SHP77 treated with DMSO at 0.1 percent for 48 hours (cell line): ENCODE data around the gene THEM5.
"Not testable (repeated sequence)": the region's sequence is repeated elsewhere in the genome, so short reads cannot be mapped to it uniquely, and the experiment has no call there.

Experiments used
- DNase-seq: peaks from one replicate; lab custom pipeline; 2025; lab: John Stamatoyannopoulos, UW

Gene THEM5

DNA sequence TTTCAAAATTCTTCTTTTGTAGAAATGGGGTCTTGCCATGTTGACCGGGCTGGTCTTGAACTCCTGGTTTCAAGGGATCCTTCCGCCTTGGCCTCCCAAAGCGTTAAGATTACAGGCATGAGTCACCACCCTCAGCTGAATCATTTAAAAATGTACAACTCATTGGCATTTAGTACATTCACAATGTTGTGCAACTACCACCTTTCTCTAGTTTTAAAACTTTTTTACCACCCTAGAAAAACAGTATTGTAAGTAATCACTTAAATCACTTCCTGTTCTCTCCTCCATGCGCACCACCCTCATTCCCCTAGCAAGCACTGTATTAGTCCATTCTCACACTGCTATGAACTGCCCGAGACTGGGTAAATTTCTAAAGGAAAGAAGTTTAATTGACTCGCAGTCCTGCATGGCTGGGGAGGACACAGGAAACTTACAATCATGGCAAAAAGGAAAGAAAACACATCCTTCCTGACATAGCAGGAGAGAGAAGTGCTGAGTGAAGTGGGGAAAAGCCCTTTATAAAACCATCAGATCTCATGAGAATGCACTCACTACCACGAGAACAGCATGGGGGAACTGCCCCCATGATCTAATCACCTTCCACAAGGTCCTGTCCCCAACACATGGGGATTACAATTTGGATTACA lies 14.4 kb upstream of the THEM5 start:
- no peak for DNase-seq

- no peak for DNase-seq
Measured at GRCh38 chr1:151867321-151867720, 13.8 kb upstream of the THEM5 start.

- DNase-seq, result no peak
Measured at GRCh38 chr1:151864411-151864810, 10.9 kb upstream of the THEM5 start.

- DNase-seq, result no peak
Measured at GRCh38 chr1:151862604-151863003, 9.1 kb upstream of the THEM5 start.

GRCh38 chr1:151860504-151861187 lies 7.1 kb upstream of the THEM5 start:
- DNase-seq, result no peak

DNA sequence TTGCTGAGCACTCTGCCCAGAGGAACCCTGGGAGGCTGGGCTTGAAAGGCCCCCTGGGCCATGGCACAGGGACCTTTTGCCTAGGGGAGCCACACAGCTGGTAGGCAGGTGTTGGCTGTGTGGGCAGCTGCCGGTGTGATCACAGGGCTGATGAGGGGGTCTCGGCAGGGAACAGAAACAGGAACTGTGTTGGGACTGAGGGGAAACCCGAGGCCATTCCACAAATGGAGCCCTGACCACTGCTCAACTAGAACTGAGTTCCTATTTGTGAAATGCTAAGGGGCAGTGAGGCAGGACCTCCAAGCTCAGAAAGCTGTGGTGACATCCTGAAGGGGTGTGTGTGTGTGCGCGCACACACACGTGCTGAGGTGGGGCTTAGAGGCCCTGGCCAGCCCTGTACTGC lies 6.4 kb upstream of the THEM5 start:
- no peak for DNase-seq

GRCh38 chr1:151858886-151859665 lies 5.6 kb upstream of the THEM5 start:
- no peak for DNase-seq

DNA sequence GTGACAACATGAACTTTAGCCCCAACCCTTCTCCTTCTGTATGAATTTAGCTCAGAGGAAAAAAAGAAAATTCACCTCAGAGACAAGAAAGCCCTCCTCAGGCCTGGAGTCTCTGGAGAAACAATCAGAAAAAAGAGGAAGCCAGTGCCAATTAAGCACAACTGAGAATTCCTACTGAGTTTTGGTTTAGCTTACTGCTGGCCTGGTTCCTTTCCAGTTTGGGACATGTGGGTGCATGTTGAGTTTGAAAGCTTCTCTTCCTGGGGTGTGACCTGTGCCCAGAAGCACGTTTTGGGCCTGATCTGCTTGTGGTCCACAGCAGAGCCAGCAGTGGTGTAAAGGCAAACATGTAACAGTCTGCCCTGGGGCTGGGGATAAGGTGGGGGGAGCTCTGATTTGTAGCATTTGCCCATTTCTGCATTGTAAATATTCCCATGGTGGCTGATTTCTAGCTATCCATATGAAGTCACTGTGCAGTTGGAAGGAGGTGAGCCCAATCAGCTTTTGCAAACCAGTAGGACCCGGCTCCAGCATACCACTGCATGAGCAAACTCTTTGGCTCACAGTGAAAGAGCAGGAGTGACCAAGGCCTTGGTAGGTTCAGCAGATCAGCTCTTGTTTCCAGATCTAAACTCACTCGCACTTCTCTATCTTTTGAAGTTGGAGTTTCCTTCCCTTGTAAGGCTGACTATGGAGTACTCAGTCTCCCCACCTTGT lies 4.7 kb upstream of the THEM5 start:
- no peak for DNase-seq

- no peak for DNase-seq
Measured at GRCh38 chr1:151855933-151856332, 2.4 kb upstream of the THEM5 start.

- DNase-seq, result not testable (repeated sequence)
Measured at GRCh38 chr1:151855516-151855915, 2.0 kb upstream of the THEM5 start.

DNA sequence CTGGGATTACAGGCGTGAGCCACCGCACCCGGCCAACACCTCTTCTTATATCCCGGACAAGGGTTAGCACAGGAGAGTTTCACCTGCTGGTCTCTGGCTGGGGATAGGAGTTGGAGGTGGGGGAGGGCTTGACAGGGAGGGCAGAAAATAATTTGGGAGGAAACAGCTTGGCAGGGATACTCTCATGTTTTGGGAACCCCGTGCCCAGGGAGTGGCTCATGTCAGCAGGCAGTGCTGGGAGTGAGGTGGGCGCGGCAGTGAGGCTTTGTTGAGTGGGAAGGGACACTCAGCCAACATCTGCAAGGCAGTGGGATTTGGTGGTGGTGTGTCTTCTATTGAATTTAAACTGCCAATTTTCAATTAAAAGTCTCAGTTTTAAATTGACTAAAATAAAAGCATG lies 1.1 kb upstream of the THEM5 start:
- no peak for DNase-seq

GRCh38 chr1:151852733-151853132 lies 779 bp downstream of the THEM5 start:
- no peak for DNase-seq

DNA sequence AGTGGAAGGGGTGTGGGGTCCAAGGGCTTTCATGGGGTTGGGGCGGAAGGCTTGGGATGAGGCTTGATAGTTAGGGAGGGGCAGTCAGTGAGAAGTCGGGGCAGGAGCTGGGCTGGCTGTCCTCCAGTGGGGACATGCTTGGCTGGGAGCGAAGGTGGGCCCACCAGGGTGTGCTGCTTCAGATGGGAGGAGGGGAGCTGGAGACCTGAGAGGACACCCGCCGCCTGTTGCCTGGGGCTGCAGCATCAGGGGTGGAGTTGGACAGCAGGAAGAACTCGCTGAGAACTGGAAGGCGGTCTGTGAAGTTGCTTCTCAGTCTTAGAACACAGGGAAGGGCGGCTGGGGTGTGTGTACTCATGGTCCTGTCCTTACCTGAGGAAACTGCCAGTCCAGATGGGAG lies 1.6 kb downstream of the THEM5 start:
- no peak for DNase-seq

DNA sequence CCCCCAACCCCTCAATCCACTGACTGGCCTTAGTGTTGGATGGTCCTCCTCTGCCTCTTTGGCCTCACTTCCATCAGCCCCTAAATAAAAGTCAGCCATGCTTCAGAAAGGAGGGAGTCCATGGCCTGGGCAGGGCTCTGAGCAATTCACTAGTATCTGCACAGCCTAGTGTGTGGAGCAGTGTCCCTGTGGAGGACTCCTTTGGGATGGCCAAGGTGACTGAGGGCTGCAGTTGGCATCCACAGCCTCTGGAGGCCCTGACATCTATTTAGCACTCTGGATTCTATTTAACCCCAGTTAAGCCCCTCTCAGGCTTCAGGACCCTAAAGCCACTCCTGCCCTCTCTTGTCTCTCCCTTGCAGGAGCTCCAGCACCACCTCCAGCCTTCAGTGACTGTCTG lies 3.6 kb downstream of the THEM5 start:
- DNase-seq, result no peak

DNA sequence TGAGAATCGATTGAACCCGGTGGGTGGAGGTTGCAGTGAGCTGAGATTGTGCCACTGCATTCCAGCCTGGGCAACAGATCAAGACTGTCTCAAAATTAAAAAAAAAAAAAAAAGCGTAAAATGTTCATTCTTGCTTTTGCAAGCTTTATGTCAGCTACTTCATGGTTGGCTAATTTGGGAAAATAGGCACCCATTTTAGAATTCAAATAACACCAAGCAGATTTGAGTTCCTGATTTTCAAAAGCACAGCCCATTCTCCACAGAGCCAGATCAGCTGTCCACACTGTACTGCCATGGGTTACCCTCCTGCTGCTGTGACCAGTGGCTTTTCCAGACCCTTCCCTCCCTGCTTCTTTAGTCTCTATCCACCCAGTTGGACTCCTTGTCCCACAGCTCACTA lies 4.4 kb downstream of the THEM5 start:
- no peak for DNase-seq

DNA sequence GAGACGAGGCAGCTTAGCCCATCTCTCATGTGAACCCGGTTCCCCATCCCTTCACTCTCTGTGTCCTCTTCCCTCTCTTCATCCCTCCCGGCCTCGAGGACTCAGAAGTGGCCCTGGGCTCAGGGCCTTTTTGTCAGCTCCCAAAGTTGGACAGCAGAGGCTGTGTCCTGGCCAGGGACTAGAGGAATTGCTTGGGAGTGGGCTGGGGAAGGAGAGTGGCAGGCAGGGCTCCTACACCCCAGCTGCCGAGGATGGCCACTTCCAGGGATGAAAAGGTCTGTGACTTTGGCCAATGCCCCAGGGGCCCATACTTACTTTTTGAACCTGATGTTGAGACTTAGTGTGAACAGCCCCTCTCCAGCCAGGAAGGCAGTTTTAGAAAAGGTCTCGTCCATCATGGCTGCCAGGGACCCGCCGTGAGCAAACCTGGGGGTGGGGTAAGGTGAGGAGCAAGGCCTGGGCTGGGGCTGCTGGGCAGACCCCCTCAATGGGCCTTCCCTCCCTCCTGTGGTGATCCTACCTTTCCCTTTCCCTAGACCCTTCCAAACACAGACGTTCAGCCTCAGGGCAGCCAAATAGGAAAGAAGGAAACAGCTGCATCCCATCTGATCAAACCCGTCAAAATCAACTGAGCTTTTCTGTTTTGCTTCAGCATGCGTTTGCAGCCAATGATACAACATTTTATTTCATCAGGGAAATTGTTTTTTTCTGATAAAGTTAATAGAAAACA lies 5.5 kb downstream of the THEM5 start:
- DNase-seq, result no peak

DNA sequence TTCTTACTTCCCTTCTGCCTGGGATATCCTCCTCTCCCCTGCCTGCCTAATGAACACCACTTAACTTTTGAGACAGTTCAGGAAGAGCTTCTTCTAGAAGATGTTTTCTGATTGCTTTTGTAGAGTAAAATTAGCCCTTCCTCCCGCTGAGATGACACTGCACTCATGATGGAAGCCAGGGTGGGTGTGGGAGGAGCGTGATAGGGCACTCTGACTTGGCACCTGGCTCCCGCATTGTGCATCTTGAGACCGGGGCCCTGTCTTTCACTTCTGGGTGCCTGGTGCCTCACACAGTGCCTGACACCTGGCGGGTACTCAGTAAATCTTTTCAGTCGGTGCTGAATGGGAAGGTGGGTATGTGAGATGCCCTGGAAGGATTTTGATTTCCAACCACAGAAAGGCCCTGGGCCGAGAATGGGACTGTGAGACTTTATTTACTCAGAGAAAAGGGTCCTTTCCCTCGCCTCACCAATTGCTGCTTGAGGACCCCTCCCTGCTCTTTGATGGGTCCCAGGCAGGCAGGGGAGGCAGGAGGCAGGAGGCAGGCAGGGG lies 6.8 kb downstream of the THEM5 start:
- DNase-seq, result no peak

- no peak for DNase-seq
Measured at GRCh38 chr1:151846062-151846568, 7.4 kb downstream of the THEM5 start.

DNA sequence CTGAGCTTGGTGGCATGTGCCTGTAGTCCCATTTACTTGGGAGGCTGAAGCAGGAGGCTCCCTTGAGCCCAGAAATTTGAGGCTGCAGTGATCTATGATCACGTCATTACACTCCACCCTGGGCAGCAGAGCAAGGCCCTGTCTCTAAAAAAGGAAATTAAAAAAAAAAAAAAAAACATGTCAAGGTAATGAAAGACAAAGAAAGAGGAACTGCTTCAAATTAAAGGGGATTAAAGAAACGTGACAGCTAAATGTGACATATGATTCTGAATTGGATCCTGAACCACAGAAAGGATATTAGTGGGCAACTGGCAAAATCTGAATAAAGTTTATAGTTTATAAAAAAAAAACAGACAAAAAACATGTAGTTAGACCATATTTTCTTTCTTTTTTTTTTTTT lies 10.1 kb downstream of the THEM5 start:
- DNase-seq, result no peak

GRCh38 chr1:151841141-151841540 lies 12.4 kb downstream of the THEM5 start:
- no peak for DNase-seq

GRCh38 chr1:151840421-151840820 lies 13.1 kb downstream of the THEM5 start:
- DNase-seq, result no peak
